Measurements from ENCODE around the gene SHPK.

DNA sequence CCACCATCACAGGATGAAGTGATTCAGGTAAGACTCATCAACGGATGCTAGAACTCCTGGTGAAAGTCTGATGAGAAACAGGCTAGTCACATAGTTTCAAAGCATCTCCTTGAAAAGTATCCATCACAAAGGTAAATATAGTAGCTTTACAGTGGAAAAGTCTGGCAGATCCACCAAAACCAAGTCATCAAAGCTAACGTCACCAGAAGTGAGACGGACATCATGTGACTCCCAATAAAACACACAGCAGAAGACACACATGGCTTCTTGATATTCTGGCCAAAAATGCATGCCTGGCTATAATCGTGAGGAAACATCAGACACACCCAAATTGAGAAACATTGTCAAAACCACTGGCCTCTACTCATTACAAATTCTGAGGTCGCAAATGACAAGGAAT lies 60.5 kb downstream of the SHPK start:
- no peak for TF ChIP-seq CTCF (IDR thresholded peaks at IDR 0.05)
- no peak for TF ChIP-seq POLR2AphosphoS5 (IDR thresholded peaks at IDR 0.05)
- TF ChIP-seq POLR2A (IDR thresholded peaks at IDR 0.05): no peak
